ENCODE measurements around the gene KRT83. TPM values are rescaled to one million over a fixed set of nuclear protein-coding genes. Genes with fewer than 3 reads are reported as not detected.

The KRT83 gene
- total and polyA plus RNA-seq, 2 donors (not counting 1 experiment from before 2014, with no cell fraction given), result not detected

- ATAC-seq (ENCODE audit: low read depth), result no peak
- CTCF ChIA-PET, result interaction anchor here (0.8 to 1.3 kb wide), 3 partner anchors 11 to 36 kb away, joined by 3 read pairs; no protein-coding TSS in a partner anchor
- H3K4me1 Mint-ChIP-seq, result peaks cover 6% of the 10 kb centered on the region
These were observed 40.2 kb downstream of the KRT83 start for GRCh38 chr12:52280796-52281560.

More at GRCh38 chr12:52280796-52281560, 40.2 kb downstream of the KRT83 start:
- peaks cover 4% of the 10 kb centered on the region in 2 donors for H3K4me1 ChIP-seq (ENCODE audit: control insufficient read depth in 2 of 2, insufficient read depth in 2 of 2, low read length in 2 of 2)
- no peak overlapping the region for H3K4me2 ChIP-seq (replicated peaks; ENCODE audit: low read depth, low read length, poor library complexity, severe bottlenecking)
- Mint-ChIP-seq H3K27ac (no peak overlapping the region), H3K9me3 (ENCODE audit: insufficient read depth) (no peaks in the 10 kb centered on the region), H3K27me3 (peaks cover 46% of the 10 kb centered on the region), H3K4me3 (no peak overlapping the region)
- intact Hi-C loops (cut with micrococcal nuclease), result no loop called here
- no peaks in the 10 kb centered on the region for H3K36me3 ChIP-seq (replicated peaks in 1 of 2; ENCODE audit: control extremely low read depth in 1 of 2, control insufficient read depth in 1 of 2, extremely low read depth in 1 of 2, insufficient read depth in 2 of 2, low read length in 1 of 2)
- no peak overlapping the region for H2AFZ ChIP-seq (ENCODE audit: insufficient read depth, low read depth, low read length, poor library complexity, severe bottlenecking)
- no peaks in the 10 kb centered on the region for H3K79me2 ChIP-seq (ENCODE audit: control insufficient read depth, insufficient read depth, low read length)
- H3K9ac ChIP-seq (ENCODE audit: low read length), result no peak overlapping the region
- TF ChIP-seq EZH2 (IDR thresholded peaks at IDR 0.05; ENCODE audit: borderline replicate concordance, insufficient read depth, low read depth, low read length, poor library complexity, severe bottlenecking) (no peak), CTCF (IDR thresholded peaks at IDR 0.05) (no peak)
- no peaks in the 10 kb centered on the region for H3K9me3 ChIP-seq (ENCODE audit: control extremely low read depth in 1 of 3, control insufficient read depth in 2 of 3, insufficient read depth in 1 of 3, low read length in 2 of 3)
- no peak for DNase-seq
- 93% methylated on average over 2 of the region's 4 CpGs for WGBS (ENCODE audit: insufficient coverage)
- H3K27me3 ChIP-seq (replicated peaks in 1 of 4; ENCODE audit: control extremely low read depth in 1 of 4, control insufficient read depth in 3 of 4, insufficient read depth in 4 of 4, low read length in 3 of 4), result peaks cover 0 to 23% (median 5%) of the 10 kb centered on the region in 4 experiments
- H4K20me1 ChIP-seq (ENCODE audit: control insufficient read depth, insufficient read depth, low read length, poor library complexity, severe bottlenecking), result no peaks in the 10 kb centered on the region
- POLR2A ChIA-PET, result no interaction called here
- no peak overlapping the region for H3K4me3 ChIP-seq (ENCODE audit: control extremely low read depth in 1 of 5, extremely low read depth in 1 of 5, insufficient read depth in 1 of 5, low read depth in 2 of 5, low read length in 4 of 5)
- H3K27ac ChIP-seq (ENCODE audit: low read length in 2 of 2), result no peak overlapping the region
